ENCODE data around the gene RASSF5. TPM values are rescaled to one million over a fixed set of nuclear protein-coding genes. Genes with fewer than 3 reads are reported as not detected.

RASSF5 gene
- total and polyA plus RNA-seq, 9 of the 15 experiments (the other 6 are each of a cell fraction or from before 2014, with no cell fraction given) = 6.1 to 41.0 (median 25.2) TPM

- TF ChIP-seq, protein P1, sequence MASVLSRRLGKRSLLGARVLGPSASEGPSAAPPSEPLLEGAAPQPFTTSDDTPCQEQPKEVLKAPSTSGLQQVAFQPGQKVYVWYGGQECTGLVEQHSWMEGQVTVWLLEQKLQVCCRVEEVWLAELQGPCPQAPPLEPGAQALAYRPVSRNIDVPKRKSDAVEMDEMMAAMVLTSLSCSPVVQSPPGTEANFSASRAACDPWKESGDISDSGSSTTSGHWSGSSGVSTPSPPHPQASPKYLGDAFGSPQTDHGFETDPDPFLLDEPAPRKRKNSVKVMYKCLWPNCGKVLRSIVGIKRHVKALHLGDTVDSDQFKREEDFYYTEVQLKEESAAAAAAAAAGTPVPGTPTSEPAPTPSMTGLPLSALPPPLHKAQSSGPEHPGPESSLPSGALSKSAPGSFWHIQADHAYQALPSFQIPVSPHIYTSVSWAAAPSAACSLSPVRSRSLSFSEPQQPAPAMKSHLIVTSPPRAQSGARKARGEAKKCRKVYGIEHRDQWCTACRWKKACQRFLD (CRISPR knock-in tag; IDR thresholded peaks at IDR 0.05) = peak; percentile 58; the same call in 1 of the 2 replicates
- TF ChIP-seq CHD4 (IDR thresholded peaks at IDR 0.05; ENCODE audit: insufficient read depth, insufficient replicate concordance, low read depth, low read length, poor library complexity, severe bottlenecking) (peak; percentile 13), YY1 (IDR thresholded peaks at IDR 0.05; ENCODE audit: borderline replicate concordance in 1 of 3, control insufficient read depth in 1 of 3, extremely low read depth in 1 of 3, insufficient read depth in 3 of 3, insufficient read length in 1 of 3, insufficient replicate concordance in 2 of 3, low read depth in 1 of 3, low read length in 2 of 3) (peak in 2 of 3 experiments; percentile 81 to 89), SUPT5H (IDR thresholded peaks at IDR 0.05) (peak; percentile 61; the same call in 1 of the 2 replicates), NRF1 (conservative IDR thresholded peaks at IDR 0.05 in 1 of 2, IDR thresholded peaks at IDR 0.05 in 1 of 2) (peak; percentile 78 to 80)
Measured at GRCh38 chr1:206556750-206557635, 49.7 kb downstream of the RASSF5 start (continued).

All from K562 (cell line).